H1 (cell line): ENCODE results near the gene ANAPC7. TPM values are rescaled to one million over a fixed set of nuclear protein-coding genes. Genes with fewer than 3 reads are reported as not detected.

Source experiments
- CHD7 ChIP-seq: fragments of 300-600 bp; sonication (generic); IDR thresholded peaks from 2 replicates; pipeline ENCODE4 v1.7.1; 2012; ENCODE audit warnings: low read length, moderate library complexity, mild to moderate bottlenecking, inconsistent platforms; ENCODE audit not compliant: insufficient replicate concordance
- NRF1 ChIP-seq: IDR thresholded peaks from 2 replicates; pipeline ENCODE4 v1.6.1; 2011; ENCODE audit warnings: mild to moderate bottlenecking, low read depth, low read length, improper control_type of control experiment
- polyA plus RNA-seq, 7 experiments: library from polyadenylated mRNA; depleted of rRNA in 3 of 7; stranded (reverse) in 5 of 7; unstranded in 2 of 7; fragments of >200 nt in 5 of 7; fragments of 200-250 nt in 2 of 7; gene quantifications; 1 replicate in 5 of 7; 2 replicates in 1 of 7; 4 replicates in 1 of 7; pipeline versions ENCODE4 v1.2.1 to v1.2.3, GENCODE V29; 2011 to 2013; ENCODE audit warnings: missing spikeins in 2 of 7, mixed read lengths in 2 of 7
- total RNA-seq: library from RNA; stranded (reverse); fragmentation: NEBNext Ultra II Directional; extraction: Animal tissue kit (Norgen Biotek cat#: 25700); gene quantifications from 2 replicates; pipeline ENCODE4 v1.2.1, GENCODE V29; 2021

Gene ANAPC7
- total and polyA plus RNA-seq, 2 of the 8 experiments (the other 6 are each of a cell fraction or from before 2014, with no cell fraction given), result 72.8 to 105 TPM

GRCh38 chr12:110451263-110451662 lies 47.8 kb upstream of the ANAPC7 start (continued):
- TF ChIP-seq CHD7, result no peak
- TF ChIP-seq NRF1, result no peak
